Caco-2 (cell line): ENCODE data around the gene TNRC6C. TPM values are rescaled to one million over a fixed set of nuclear protein-coding genes. Genes with fewer than 3 reads are reported as not detected.

Source experiments
- BruUV-seq: library from RNA; stranded (reverse); fragments of 400-500 nt; replicated peaks from 2 replicates; lab custom pipeline; 2021; lab: Mats Ljungman, UMichigan
- CTCF ChIA-PET: fragments of 300-600 bp; sonication (Branson Sonifier 250); formaldehyde crosslinking; loops from one replicate; lab custom pipeline; 2022; ENCODE audit warnings: antibody characterized with exemption; lab: Charles Lee
- POLR2A ChIA-PET: fragments of 300-600 bp; sonication (Branson Sonifier 250); formaldehyde crosslinking; loops from one replicate; lab custom pipeline; 2022; ENCODE audit warnings: antibody characterized with exemption; lab: Charles Lee
- DNase-seq, 2 experiments: peaks; one replicate each; pipeline versions ENCODE4 v3.0.0 to v3.0.0-alpha.2; 2020 to 2022
- H3K27me3 ChIP-seq: replicated peaks from 2 replicates; pipeline ENCODE4 v1.6.0; 2011; ENCODE audit warnings: low read length; ENCODE audit not compliant: control insufficient read depth, insufficient read depth
- H3K36me3 ChIP-seq: 2 replicates; pipeline ENCODE4 v1.5.1; 2011; ENCODE audit warnings: low read length; ENCODE audit not compliant: control insufficient read depth, insufficient read depth
- H3K4me1 ChIP-seq: fragments of 250-450 bp; sonication (Bioruptor Pico); 2 replicates; pipeline ENCODE4 v1.5.1; 2020; ENCODE audit warnings: mild to moderate bottlenecking
- H3K4me3 ChIP-seq: 2 replicates; pipeline ENCODE4 v1.5.1; 2011; ENCODE audit warnings: low read depth, mild to moderate bottlenecking, control low read depth, low read length
- H3K9me3 ChIP-seq: fragments of 250-450 bp; sonication (Bioruptor Pico); 2 replicates; pipeline ENCODE4 v1.5.1; 2020; ENCODE audit warnings: mild to moderate bottlenecking, moderate library complexity
- H3K27ac Mint-ChIP-seq: one replicate; pipeline ENCODE4 v1.8.0; 2022; ENCODE audit warnings: mixed read lengths; ENCODE audit not compliant: unreplicated experiment
- H3K27me3 Mint-ChIP-seq: one replicate; pipeline ENCODE4 v1.8.0; 2022; ENCODE audit warnings: mixed read lengths; ENCODE audit not compliant: insufficient read depth, unreplicated experiment
- H3K36me3 Mint-ChIP-seq: one replicate; pipeline ENCODE4 v1.8.0; 2022; ENCODE audit warnings: mild to moderate bottlenecking, mixed read lengths; ENCODE audit not compliant: insufficient read depth, unreplicated experiment
- H3K4me1 Mint-ChIP-seq: one replicate; pipeline ENCODE4 v1.8.0; 2022; ENCODE audit warnings: low read depth, mixed read lengths; ENCODE audit not compliant: unreplicated experiment
- H3K4me3 Mint-ChIP-seq: one replicate; pipeline ENCODE4 v1.8.0; 2022; ENCODE audit warnings: mild to moderate bottlenecking, moderate library complexity, mixed read lengths; ENCODE audit not compliant: unreplicated experiment
- H3K9me3 Mint-ChIP-seq: one replicate; pipeline ENCODE4 v1.8.0; 2022; ENCODE audit warnings: mixed read lengths; ENCODE audit not compliant: unreplicated experiment
- intact Hi-C: fragments of 100-400 bp; cut with micrococcal nuclease; formaldehyde crosslinking; loops from one replicate; pipeline ENCODE4 v1.10.0; 2022; ENCODE audit not compliant: unreplicated experiment
- total RNA-seq: library from RNA; stranded (reverse); gene quantifications from 2 replicates; pipeline ENCODE4 v1.2.3, GENCODE V29; 2022
- TF ChIP-seq, protein P1 (sequence below), 2 experiments: fragments of 200-600 bp in 1 of 2; IDR thresholded peaks; 1 replicate in 1 of 2; 2 replicates in 1 of 2; pipeline versions ENCODE4 v1.5.1 to v1.8.0; 2011 to 2022; ENCODE audit warnings: antibody characterized with exemption in 1 of 2, control low read depth in 1 of 2, inconsistent platforms in 1 of 2, low read depth in 1 of 2, low read length in 1 of 2, mild to moderate bottlenecking in 1 of 2, moderate library complexity in 1 of 2; ENCODE audit not compliant: insufficient read depth in 1 of 2, severe bottlenecking in 1 of 2, unreplicated experiment in 1 of 2

Gene TNRC6C
- total RNA-seq, 1 experiment from 2014 or later = 17.9 TPM

DNA sequence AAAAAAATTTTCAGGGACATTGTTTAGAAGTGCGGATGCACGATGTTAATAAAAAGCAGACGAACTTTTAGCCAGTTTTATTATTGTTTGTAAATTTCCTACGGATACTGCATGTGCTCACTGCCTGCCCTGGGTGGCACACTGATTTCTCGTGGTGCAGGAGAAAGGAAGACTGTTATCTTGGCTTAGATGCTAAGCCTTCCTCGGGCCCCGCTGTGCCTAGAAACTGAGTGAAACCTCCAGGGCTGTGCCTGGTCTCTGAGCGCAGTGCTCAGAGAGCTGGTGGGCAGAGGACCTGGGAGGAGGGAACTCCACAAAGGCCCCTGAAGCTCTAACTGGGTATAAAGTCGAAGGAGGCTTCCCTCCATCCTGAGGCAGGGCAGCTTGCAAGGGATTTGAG is 35.4 kb upstream of the TNRC6C start:
- H3K27me3 Mint-ChIP-seq = peaks cover 18% of the 10 kb centered on the region
- intact Hi-C loops = no loop called here
- peaks cover 12% of the 10 kb centered on the region; the same call in 1 of the 2 replicates for H3K9me3 ChIP-seq
- H3K27me3 ChIP-seq = no peaks in the 10 kb centered on the region
- H3K4me3 Mint-ChIP-seq = no peak overlapping the region
- no peaks in the 10 kb centered on the region for H3K4me1 ChIP-seq
- H3K9me3 Mint-ChIP-seq = peaks cover 10% of the 10 kb centered on the region
- H3K4me1 Mint-ChIP-seq = no peaks in the 10 kb centered on the region
- no peak overlapping the region for H3K27ac Mint-ChIP-seq
- no peaks in the 10 kb centered on the region for H3K36me3 Mint-ChIP-seq
- ChIA-PET POLR2A (no interaction called here), CTCF (no interaction called here)
- TF ChIP-seq, protein P1, sequence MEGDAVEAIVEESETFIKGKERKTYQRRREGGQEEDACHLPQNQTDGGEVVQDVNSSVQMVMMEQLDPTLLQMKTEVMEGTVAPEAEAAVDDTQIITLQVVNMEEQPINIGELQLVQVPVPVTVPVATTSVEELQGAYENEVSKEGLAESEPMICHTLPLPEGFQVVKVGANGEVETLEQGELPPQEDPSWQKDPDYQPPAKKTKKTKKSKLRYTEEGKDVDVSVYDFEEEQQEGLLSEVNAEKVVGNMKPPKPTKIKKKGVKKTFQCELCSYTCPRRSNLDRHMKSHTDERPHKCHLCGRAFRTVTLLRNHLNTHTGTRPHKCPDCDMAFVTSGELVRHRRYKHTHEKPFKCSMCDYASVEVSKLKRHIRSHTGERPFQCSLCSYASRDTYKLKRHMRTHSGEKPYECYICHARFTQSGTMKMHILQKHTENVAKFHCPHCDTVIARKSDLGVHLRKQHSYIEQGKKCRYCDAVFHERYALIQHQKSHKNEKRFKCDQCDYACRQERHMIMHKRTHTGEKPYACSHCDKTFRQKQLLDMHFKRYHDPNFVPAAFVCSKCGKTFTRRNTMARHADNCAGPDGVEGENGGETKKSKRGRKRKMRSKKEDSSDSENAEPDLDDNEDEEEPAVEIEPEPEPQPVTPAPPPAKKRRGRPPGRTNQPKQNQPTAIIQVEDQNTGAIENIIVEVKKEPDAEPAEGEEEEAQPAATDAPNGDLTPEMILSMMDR (IDR thresholded peaks at IDR 0.05; ENCODE audit: insufficient read depth in 1 of 2, low read depth in 1 of 2, low read length in 1 of 2, severe bottlenecking in 1 of 2, unreplicated experiment in 1 of 2) = no peak
- H3K36me3 ChIP-seq = no peaks in the 10 kb centered on the region
- no peak for DNase-seq
- no TSS peak for BruUV-seq
- H3K4me3 ChIP-seq = no peak overlapping the region

DNA sequence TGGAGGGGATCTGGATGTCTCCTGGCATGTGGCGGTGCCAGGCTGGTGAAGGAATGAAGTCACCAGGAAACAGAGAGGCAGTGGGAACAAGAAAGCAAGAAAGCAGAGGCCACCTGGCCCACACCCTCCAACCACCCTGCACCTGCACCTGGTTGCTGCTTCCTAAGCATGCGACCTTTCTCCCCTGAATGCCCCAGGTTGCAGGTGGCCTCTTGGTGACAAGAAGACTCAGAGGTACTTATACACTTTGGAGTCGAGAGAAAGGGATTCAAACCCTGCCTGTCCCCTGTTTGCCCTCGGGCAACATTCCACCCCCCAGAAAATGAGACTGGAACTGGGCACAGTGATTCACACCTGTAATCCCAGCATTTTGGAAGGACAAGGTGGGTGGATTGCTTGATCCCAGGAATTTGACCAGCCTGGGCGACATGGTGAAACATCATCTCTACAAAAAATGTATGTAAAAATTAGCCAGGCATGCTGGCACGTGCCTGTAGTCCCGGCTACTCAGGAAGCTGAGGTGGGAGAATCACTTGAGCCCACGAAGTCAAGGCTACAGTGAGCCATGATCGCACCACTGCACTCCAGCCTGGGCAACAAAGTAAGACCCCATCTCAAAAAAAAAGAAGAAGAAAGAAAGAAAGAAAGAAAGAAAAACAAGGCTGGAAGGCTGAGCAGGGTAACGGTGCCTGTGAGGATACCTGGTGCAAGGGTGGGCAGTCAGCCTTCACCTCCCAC is 34.6 kb upstream of the TNRC6C start:
- no peaks in the 10 kb centered on the region for H3K4me1 ChIP-seq
- no peak overlapping the region for H3K4me3 Mint-ChIP-seq
- TF ChIP-seq, protein P1 (IDR thresholded peaks at IDR 0.05; ENCODE audit: insufficient read depth in 1 of 2, low read depth in 1 of 2, low read length in 1 of 2, severe bottlenecking in 1 of 2, unreplicated experiment in 1 of 2) = no peak
- no peak overlapping the region for H3K4me3 ChIP-seq
- no peak for DNase-seq
- H3K27ac Mint-ChIP-seq = no peak overlapping the region
- H3K9me3 ChIP-seq = peaks cover 12% of the 10 kb centered on the region; the same call in 1 of the 2 replicates
- no peaks in the 10 kb centered on the region for H3K36me3 Mint-ChIP-seq
- no peaks in the 10 kb centered on the region for H3K36me3 ChIP-seq
- no TSS peak for BruUV-seq
- peaks cover 10% of the 10 kb centered on the region for H3K9me3 Mint-ChIP-seq
- intact Hi-C loops = no loop called here
- no peaks in the 10 kb centered on the region for H3K4me1 Mint-ChIP-seq
- ChIA-PET POLR2A (no interaction called here), CTCF (interaction anchor here (0.6 kb wide), 1 partner anchor 75 kb away, joined by 3 read pairs; no protein-coding TSS in a partner anchor)
- no peaks in the 10 kb centered on the region for H3K27me3 ChIP-seq
- peaks cover 17% of the 10 kb centered on the region for H3K27me3 Mint-ChIP-seq

DNA sequence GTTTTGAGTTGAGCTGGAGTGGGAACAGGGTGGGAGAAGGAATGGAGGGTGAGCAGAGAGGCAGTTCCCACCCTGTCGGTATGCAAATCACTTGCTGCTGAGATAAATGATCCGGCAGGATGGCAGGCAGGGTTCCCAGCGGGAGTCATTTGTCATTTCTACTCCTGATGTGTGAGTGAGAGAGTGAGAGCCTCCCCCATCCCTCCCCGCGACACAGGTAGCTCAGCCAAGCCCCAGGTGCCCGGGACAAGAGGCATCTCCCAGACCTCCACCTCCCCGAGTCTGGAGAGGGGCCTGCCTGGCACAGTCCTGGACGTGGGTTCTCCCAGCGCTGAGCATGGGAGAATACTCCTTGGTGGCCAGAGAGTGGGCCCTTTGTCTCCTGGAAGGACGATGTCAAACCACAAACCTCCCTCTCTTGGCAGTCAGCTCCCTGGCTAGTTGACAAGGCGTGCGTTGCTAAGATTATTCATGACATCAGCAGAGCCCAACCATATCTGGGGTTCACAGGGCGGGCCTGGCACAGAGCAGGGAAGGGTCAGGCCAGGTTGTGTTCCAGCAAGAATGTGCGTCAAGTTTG is 33.7 kb upstream of the TNRC6C start:
- Histone ChIP-seq H3K4me3 (no peak overlapping the region), H3K9me3 (peaks cover 9% of the 10 kb centered on the region; the same call in 1 of the 2 replicates), H3K27me3 (no peaks in the 10 kb centered on the region), H3K4me1 (no peaks in the 10 kb centered on the region), H3K36me3 (no peaks in the 10 kb centered on the region)
- ChIA-PET POLR2A (no interaction called here), CTCF (interaction anchor here (0.6 kb wide), 2 partner anchors 74 to 1330 kb away, joined by 3 to 6 read pairs; no protein-coding TSS in a partner anchor)
- DNase-seq = no peak
- H3K27ac Mint-ChIP-seq = no peak overlapping the region
- peaks cover under 1% of the 10 kb centered on the region for H3K9me3 Mint-ChIP-seq
- H3K27me3 Mint-ChIP-seq = peaks cover 14% of the 10 kb centered on the region
- no peak overlapping the region for H3K4me3 Mint-ChIP-seq
- intact Hi-C loops = no loop called here
- no peaks in the 10 kb centered on the region for H3K36me3 Mint-ChIP-seq
- TF ChIP-seq, protein P1 (IDR thresholded peaks at IDR 0.05; ENCODE audit: insufficient read depth in 1 of 2, low read depth in 1 of 2, low read length in 1 of 2, severe bottlenecking in 1 of 2, unreplicated experiment in 1 of 2) = no peak
- no peaks in the 10 kb centered on the region for H3K4me1 Mint-ChIP-seq
- no TSS peak for BruUV-seq
